PFSK-1 (cell line): Measurements from ENCODE around the gene HMX1.

ENCODE experiments used
- POLR2AphosphoS5 ChIP-seq: IDR thresholded peaks from 2 replicates; pipeline ENCODE4 v1.6.1; 2012; ENCODE audit warnings: low read depth, mild to moderate bottlenecking, control low read depth, low read length, moderate library complexity
- REST ChIP-seq, 2 experiments: IDR thresholded peaks; 2 replicates each; pipeline versions ENCODE4 v1.6.1 to v1.8.0; 2011 to 2012; ENCODE audit warnings: low read depth in 2 of 2, low read length in 2 of 2, control low read depth in 1 of 2, inconsistent platforms in 1 of 2, mild to moderate bottlenecking in 1 of 2, moderate library complexity in 1 of 2; ENCODE audit not compliant: insufficient read depth in 1 of 2
- SIN3A ChIP-seq: IDR thresholded peaks from 2 replicates; pipeline ENCODE4 v1.6.1; 2012; ENCODE audit warnings: mild to moderate bottlenecking, low read length, moderate library complexity, borderline replicate concordance; ENCODE audit not compliant: insufficient read depth

GRCh38 chr4:8853249-8853648 is 18.4 kb downstream of the HMX1 start:
- TF ChIP-seq REST (IDR thresholded peaks at IDR 0.05; ENCODE audit: insufficient read depth in 1 of 2, low read depth in 2 of 2, low read length in 2 of 2) (no peak), POLR2AphosphoS5 (no peak), SIN3A (no peak)
